Stomach (tissue), 9 donors: ENCODE measurements around the gene ZDHHC8. TPM values are rescaled to one million over a fixed set of nuclear protein-coding genes. Genes with fewer than 3 reads are reported as not detected.

Experiments used
- DNase-seq, 2 donors: peaks; one replicate each; pipeline versions ENCODE4 v3.0.0 to v3.0.0-alpha.2; 2013 to 2019
- H3K27ac ChIP-seq, 5 donors: fragments of 200-600 bp in 4 of 5; sonication (generic) in 4 of 5; one replicate each; pipeline ENCODE4 v1.5.1; 2013 to 2019; ENCODE audit warnings: mild to moderate bottlenecking in 1 of 5, moderate library complexity in 1 of 5
- H3K27me3 ChIP-seq, 3 donors: fragments of 200-600 bp; sonication (generic); one replicate each; pipeline ENCODE4 v1.5.1; 2017 to 2019; ENCODE audit warnings: mixed run types in 1 of 3
- H3K36me3 ChIP-seq, 4 donors: fragments of 200-600 bp; sonication (generic); 1 replicate in 3 of 4; 2 replicates in 1 of 4; pipeline ENCODE4 v1.5.1; 2016 to 2019
- H3K4me1 ChIP-seq, 4 donors: fragments of 200-600 bp; sonication (generic); one replicate each; pipeline ENCODE4 v1.5.1; 2016 to 2019
- H3K4me3 ChIP-seq, 4 donors: fragments of 200-600 bp; sonication (generic) in 3 of 4; one replicate each; pipeline ENCODE4 v1.5.1; 2016 to 2019; ENCODE audit warnings: mild to moderate bottlenecking in 1 of 4
- H3K9me3 ChIP-seq, 4 donors: fragments of 200-600 bp; sonication (generic); one replicate each; pipeline ENCODE4 v1.5.1; 2016 to 2019
- EP300 ChIP-seq: sonication (generic); formaldehyde crosslinking; IDR thresholded peaks from one replicate; pipeline ENCODE4 v1.6.1; 2017; ENCODE audit warnings: antibody characterized with exemption
- POLR2A ChIP-seq, 4 donors: fragments of 450-650 bp; IDR thresholded peaks; one replicate each; pipeline ENCODE4 v1.6.1; 2016; ENCODE audit warnings: antibody characterized with exemption in 4 of 4, control low read depth in 2 of 4, mild to moderate bottlenecking in 1 of 4, moderate library complexity in 1 of 4
- POLR2AphosphoS5 ChIP-seq, 3 donors: sonication (generic); formaldehyde crosslinking; IDR thresholded peaks; one replicate each; pipeline ENCODE4 v1.6.1; 2016; ENCODE audit warnings: antibody characterized with exemption in 3 of 3
- WGBS, 5 donors: extraction: QIAGEN DNeasy Blood & Tissue Kit in 3 of 5; methylation state at CpG; one replicate each; pipeline versions ENCODE4 v1.1.5 to v1.1.7; 2013 to 2018; 5-methylcytosine and 5-hydroxymethylcytosine counted together
- intact Hi-C: fragments of 100-400 bp; cut with DNase I; formaldehyde crosslinking; loops from one replicate; pipeline ENCODE4 v1.15.1; 2023; ENCODE audit warnings: low total_unique reads
- polyA plus RNA-seq, 3 donors: library from polyadenylated mRNA; stranded (reverse); fragments of 200-250 nt; gene quantifications; one replicate each; pipeline ENCODE4 v1.2.3, GENCODE V29; 2013
- total RNA-seq, 5 donors: library from RNA; depleted of rRNA; stranded (reverse); fragments of >200 nt; gene quantifications; one replicate each; pipeline versions ENCODE4 v1.1.0 to v1.2.3, GENCODE V29; 2014 to 2016
- TF ChIP-seq, protein P1 (sequence below), 7 experiments: fragments of 450-650 bp in 4 of 7; fragments of 200-600 bp in 3 of 7; sonication (generic) in 3 of 7; IDR thresholded peaks; one replicate each; pipeline ENCODE4 v1.5.1; 2016 to 2019; ENCODE audit warnings: antibody characterized with exemption in 7 of 7, control low read depth in 2 of 7, mild to moderate bottlenecking in 1 of 7
- donor health status: healthy with polysubstance abuse.
- donor health status: Bipolar disorder and iron deficiency.
- donor health status: healthy.

The ZDHHC8 gene
- total and polyA plus RNA-seq, 8 donors: 3.2 to 228 (median 18.7) TPM

- H3K4me1 ChIP-seq: no peaks in the 10 kb centered on the region
- intact Hi-C loops: no loop called here
- H3K4me3 ChIP-seq: no peak overlapping the region
- H3K27ac ChIP-seq: no peak overlapping the region
- H3K27me3 ChIP-seq: peaks cover 0 to 24% (median 0%) of the 10 kb centered on the region in 3 donors
- H3K9me3 ChIP-seq: no peaks in the 10 kb centered on the region
- 77 to 86% (median 81%) methylated on average over 8 of the region's 8 CpGs for WGBS, 5 donors
- DNase-seq: no peak
- H3K36me3 ChIP-seq: no peaks in the 10 kb centered on the region
- TF ChIP-seq EP300: no peak
- TF ChIP-seq POLR2AphosphoS5 (IDR thresholded peaks at IDR 0.05): no peak
- TF ChIP-seq, protein P1, sequence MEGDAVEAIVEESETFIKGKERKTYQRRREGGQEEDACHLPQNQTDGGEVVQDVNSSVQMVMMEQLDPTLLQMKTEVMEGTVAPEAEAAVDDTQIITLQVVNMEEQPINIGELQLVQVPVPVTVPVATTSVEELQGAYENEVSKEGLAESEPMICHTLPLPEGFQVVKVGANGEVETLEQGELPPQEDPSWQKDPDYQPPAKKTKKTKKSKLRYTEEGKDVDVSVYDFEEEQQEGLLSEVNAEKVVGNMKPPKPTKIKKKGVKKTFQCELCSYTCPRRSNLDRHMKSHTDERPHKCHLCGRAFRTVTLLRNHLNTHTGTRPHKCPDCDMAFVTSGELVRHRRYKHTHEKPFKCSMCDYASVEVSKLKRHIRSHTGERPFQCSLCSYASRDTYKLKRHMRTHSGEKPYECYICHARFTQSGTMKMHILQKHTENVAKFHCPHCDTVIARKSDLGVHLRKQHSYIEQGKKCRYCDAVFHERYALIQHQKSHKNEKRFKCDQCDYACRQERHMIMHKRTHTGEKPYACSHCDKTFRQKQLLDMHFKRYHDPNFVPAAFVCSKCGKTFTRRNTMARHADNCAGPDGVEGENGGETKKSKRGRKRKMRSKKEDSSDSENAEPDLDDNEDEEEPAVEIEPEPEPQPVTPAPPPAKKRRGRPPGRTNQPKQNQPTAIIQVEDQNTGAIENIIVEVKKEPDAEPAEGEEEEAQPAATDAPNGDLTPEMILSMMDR (IDR thresholded peaks at IDR 0.05): no peak
Measured at GRCh38 chr22:20180640-20181039, 49.0 kb downstream of the ZDHHC8 start.

DNA sequence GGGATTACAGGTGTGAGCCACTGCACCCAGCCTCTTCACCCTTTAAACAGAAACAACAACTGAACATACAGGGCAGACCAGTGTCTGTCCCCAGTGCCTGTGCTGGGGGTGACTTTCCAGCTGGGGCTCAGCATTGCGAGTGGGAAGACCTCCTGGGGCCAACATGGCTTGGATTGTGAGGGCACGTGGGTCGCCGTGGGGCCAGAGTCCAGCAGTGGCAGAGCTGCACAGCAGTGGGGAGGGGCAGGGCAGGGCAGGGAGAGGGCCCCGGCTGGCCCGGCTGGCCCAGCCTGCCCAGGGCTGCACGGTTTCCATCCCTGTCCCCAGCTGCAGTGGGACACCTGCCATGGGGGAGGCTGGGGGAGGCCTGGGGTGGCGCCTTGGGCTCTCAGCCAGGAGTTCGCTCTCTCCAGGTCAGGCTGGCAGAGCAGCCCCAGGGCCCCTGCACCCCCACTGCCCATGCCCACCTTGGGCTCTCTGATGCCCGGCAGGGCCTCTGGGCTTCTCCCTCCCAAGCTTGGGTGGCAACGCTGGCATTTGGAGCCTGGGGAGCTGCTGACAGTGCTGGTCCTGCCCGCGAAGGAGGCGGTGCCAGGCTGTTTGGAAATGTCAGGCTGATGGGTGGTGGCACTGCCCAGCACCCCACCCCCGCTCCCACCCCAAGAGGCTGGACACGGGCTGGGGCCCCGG is 49.7 kb downstream of the ZDHHC8 start:
- Histone ChIP-seq H3K27me3 (peaks cover 0 to 30% (median 0%) of the 10 kb centered on the region in 3 donors), H3K4me3 (no peak overlapping the region), H3K27ac (no peak overlapping the region), H3K36me3 (no peaks in the 10 kb centered on the region), H3K9me3 (no peaks in the 10 kb centered on the region), H3K4me1 (no peaks in the 10 kb centered on the region)
- intact Hi-C loops: no loop called here
- no peak for DNase-seq
- WGBS, 5 donors: 43 to 59% (median 49%) methylated on average over 7 to 17 of the region's 17 CpGs
- TF ChIP-seq POLR2AphosphoS5 (IDR thresholded peaks at IDR 0.05) (no peak), EP300 (no peak), POLR2A (IDR thresholded peaks at IDR 0.05) (no peak)
- TF ChIP-seq, protein P1 (IDR thresholded peaks at IDR 0.05): no peak

GRCh38 chr22:20181884-20182236 is 50.3 kb downstream of the ZDHHC8 start:
- H3K4me3 ChIP-seq: no peak overlapping the region
- peaks cover 0 to 30% (median 0%) of the 10 kb centered on the region in 3 donors for H3K27me3 ChIP-seq
- no peaks in the 10 kb centered on the region for H3K4me1 ChIP-seq
- TF ChIP-seq POLR2A (IDR thresholded peaks at IDR 0.05): no peak
- TF ChIP-seq EP300: no peak
- TF ChIP-seq, protein P1 (IDR thresholded peaks at IDR 0.05): no peak
- TF ChIP-seq POLR2AphosphoS5 (IDR thresholded peaks at IDR 0.05): no peak
- H3K36me3 ChIP-seq: no peaks in the 10 kb centered on the region
- H3K9me3 ChIP-seq: no peaks in the 10 kb centered on the region
- DNase-seq: no peak
- H3K27ac ChIP-seq: no peak overlapping the region
- intact Hi-C loops: no loop called here
- WGBS, 5 donors: 86 to 92% (median 88%) methylated on average over 17 to 18 of the region's 18 CpGs

DNA sequence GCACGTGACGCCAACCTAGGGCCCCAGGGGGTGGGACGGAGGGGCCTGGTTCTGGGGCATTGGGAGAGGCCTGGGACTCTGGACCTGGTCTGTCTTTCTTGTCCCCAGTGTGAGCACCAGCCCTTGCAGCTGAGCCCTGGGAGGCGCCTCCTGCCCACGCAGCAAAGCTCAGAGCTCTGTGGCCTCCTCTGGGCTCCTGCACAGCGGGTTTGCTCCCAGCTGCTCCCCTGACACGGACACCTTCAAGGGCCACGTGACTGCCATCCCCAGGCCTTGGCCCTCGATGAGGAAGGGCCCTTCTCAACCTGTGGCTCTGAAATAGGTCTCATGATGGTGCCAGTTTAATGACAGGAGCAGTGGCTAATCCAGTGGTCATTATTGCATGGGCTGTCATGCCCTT is 50.8 kb downstream of the ZDHHC8 start:
- Histone ChIP-seq H3K36me3 (no peaks in the 10 kb centered on the region), H3K27me3 (peaks cover 0 to 30% (median 0%) of the 10 kb centered on the region in 3 donors), H3K4me3 (no peak overlapping the region), H3K4me1 (no peaks in the 10 kb centered on the region), H3K27ac (no peak overlapping the region), H3K9me3 (no peaks in the 10 kb centered on the region)
- 80 to 88% (median 83%) methylated on average over 6 to 9 of the region's 9 CpGs for WGBS, 5 donors
- DNase-seq: no peak
- TF ChIP-seq, protein P1 (IDR thresholded peaks at IDR 0.05): no peak
- TF ChIP-seq POLR2A (IDR thresholded peaks at IDR 0.05): no peak
- TF ChIP-seq EP300: no peak
- TF ChIP-seq POLR2AphosphoS5 (IDR thresholded peaks at IDR 0.05): no peak
- intact Hi-C loops: no loop called here
